SK-N-SH (cell line): ENCODE results near the gene NKAIN1. TPM values are rescaled to one million over a fixed set of nuclear protein-coding genes. Genes with fewer than 3 reads are reported as not detected.

Experiments used
- CTCF ChIA-PET: fragments of 300-600, 350-600 bp; formaldehyde crosslinking; extraction: SDS; loops from one replicate; lab custom pipeline; 2021; lab: Yijun Ruan, JAX
- POLR2A ChIA-PET: fragments of 350-600 bp; sonication (Branson Sonifier 250); formaldehyde crosslinking; extraction: SDS; loops from one replicate; lab custom pipeline; 2020; ENCODE audit warnings: antibody characterized with exemption, inconsistent platforms; lab: Yijun Ruan, JAX
- DNase-seq: peaks from one replicate; pipeline ENCODE4 v3.0.0; 2012
- H2AFZ ChIP-seq: fragments of 200-600 bp; sonication (generic); 2 replicates; pipeline ENCODE4 v1.8.1; 2016; ENCODE audit warnings: antibody characterized with exemption, mild to moderate bottlenecking, low read depth
- H3F3A ChIP-seq: fragments of 200-600 bp; sonication (generic); replicated peaks from 2 replicates; pipeline ENCODE3; 2016; ENCODE audit warnings: antibody characterized with exemption, mild to moderate bottlenecking; ENCODE audit not compliant: insufficient read depth
- H3K27ac ChIP-seq, 2 experiments: fragments of 200-500 bp in 1 of 2; fragments of 200-600 bp in 1 of 2; sonication (Bioruptor generic) in 1 of 2; sonication (generic), shearing (Covaris generic) in 1 of 2; 2 replicates each; pipeline versions ENCODE4 v1.5.1 to v1.6.1; 2014 to 2016; ENCODE audit warnings: low read depth in 2 of 2, inconsistent platforms in 1 of 2, low read length in 1 of 2, mild to moderate bottlenecking in 1 of 2, mixed read lengths in 1 of 2
- H3K27me3 ChIP-seq: fragments of 200-600 bp; sonication (generic), shearing (Covaris generic); 2 replicates; pipeline ENCODE4 v1.6.1; 2016; ENCODE audit warnings: mixed run types; ENCODE audit not compliant: insufficient read depth
- H3K36me3 ChIP-seq, 2 experiments: fragments of 200-500 bp in 1 of 2; fragments of 200-600 bp in 1 of 2; sonication (Bioruptor generic) in 1 of 2; sonication (generic) in 1 of 2; replicated peaks in 1 of 2; 2 replicates each; pipeline versions ENCODE3 to v1.5.1; 2014 to 2016; ENCODE audit warnings: low read length in 1 of 2, mild to moderate bottlenecking in 1 of 2; ENCODE audit not compliant: insufficient read depth in 2 of 2, control insufficient read depth in 1 of 2
- H3K4me1 ChIP-seq, 2 experiments: fragments of 200-500 bp in 1 of 2; fragments of 200-600 bp in 1 of 2; sonication (Bioruptor generic) in 1 of 2; sonication (generic), shearing (Covaris generic) in 1 of 2; 2 replicates each; pipeline versions ENCODE4 v1.5.1 to v1.6.1; 2014 to 2016; ENCODE audit warnings: low read depth in 1 of 2, low read length in 1 of 2, mixed run types in 1 of 2; ENCODE audit not compliant: insufficient read depth in 2 of 2, control insufficient read depth in 1 of 2
- H3K4me2 ChIP-seq: fragments of 200-600 bp; sonication (generic), shearing (Covaris generic); 2 replicates; pipeline ENCODE4 v1.6.1; 2017; ENCODE audit warnings: mixed run types
- H3K4me3 ChIP-seq, 2 experiments: fragments of 200-500 bp in 1 of 2; fragments of 200-600 bp in 1 of 2; sonication (Bioruptor generic) in 1 of 2; sonication (generic), shearing (Covaris generic) in 1 of 2; 2 replicates each; pipeline versions ENCODE4 v1.5.1 to v1.8.1; 2014 to 2016; ENCODE audit warnings: low read depth in 2 of 2, inconsistent platforms in 1 of 2, low read length in 1 of 2, mild to moderate bottlenecking in 1 of 2, mixed read lengths in 1 of 2, moderate library complexity in 1 of 2
- H3K79me2 ChIP-seq: fragments of 200-600 bp; sonication (generic); 2 replicates; pipeline ENCODE4 v1.8.1; 2017; ENCODE audit warnings: mild to moderate bottlenecking; ENCODE audit not compliant: insufficient read depth
- H3K9ac ChIP-seq: fragments of 200-600 bp; sonication (generic); 2 replicates; pipeline ENCODE4 v1.6.1; 2017; ENCODE audit warnings: mixed run types
- H3K9me2 ChIP-seq: fragments of 200-600 bp; sonication (generic); 2 replicates; pipeline ENCODE4 v1.6.1; 2017; ENCODE audit warnings: mixed run types
- H3K9me3 ChIP-seq: fragments of 200-600 bp; sonication (generic); 2 replicates; pipeline ENCODE4 v1.6.1; 2017; ENCODE audit warnings: mixed run types, mild to moderate bottlenecking, moderate library complexity
- H4K20me1 ChIP-seq: fragments of 200-600 bp; sonication (generic); 2 replicates; pipeline ENCODE4 v1.6.1; 2017; ENCODE audit warnings: mild to moderate bottlenecking, mixed run types; ENCODE audit not compliant: insufficient read depth
- CHD2 ChIP-seq: fragments of 150-350 bp; IDR thresholded peaks from 2 replicates; pipeline ENCODE4 v1.6.1; 2018; ENCODE audit warnings: low read length; ENCODE audit not compliant: partially characterized antibody
- CTCF ChIP-seq: fragments of 200-600 bp; sonication (generic); IDR thresholded peaks from 2 replicates; pipeline ENCODE4 v1.6.1; 2017; ENCODE audit warnings: antibody characterized with exemption, mild to moderate bottlenecking, moderate library complexity
- ELF1 ChIP-seq: IDR thresholded peaks from 2 replicates; pipeline ENCODE4 v1.4.0; 2012
- EP300 ChIP-seq, 2 experiments: IDR thresholded peaks; 2 replicates each; pipeline versions ENCODE4 v1.4.0 to v1.6.1; 2012; ENCODE audit warnings: borderline replicate concordance in 1 of 2, low read depth in 1 of 2, low read length in 1 of 2
- EZH2phosphoT487 ChIP-seq: fragments of 200-600 bp; sonication (generic); IDR thresholded peaks from 2 replicates; pipeline ENCODE4 v1.6.1; 2017; ENCODE audit warnings: low read depth, mixed run types, mild to moderate bottlenecking, antibody characterized with exemption, moderate library complexity, borderline replicate concordance
- FOSL2 ChIP-seq: IDR thresholded peaks from 2 replicates; pipeline ENCODE4 v1.4.0; 2012; ENCODE audit warnings: low read depth, mild to moderate bottlenecking, moderate library complexity, borderline replicate concordance
- FOXM1 ChIP-seq: IDR thresholded peaks from 2 replicates; pipeline ENCODE4 v1.4.0; 2012; ENCODE audit warnings: low read depth, mild to moderate bottlenecking
- GABPA ChIP-seq: IDR thresholded peaks from 2 replicates; pipeline ENCODE4 v1.4.0; 2012; ENCODE audit warnings: low read depth, mild to moderate bottlenecking
- JUND ChIP-seq: IDR thresholded peaks from 2 replicates; pipeline ENCODE4 v1.4.0; 2012
- MAX ChIP-seq: IDR thresholded peaks from 2 replicates; pipeline ENCODE4 v1.4.0; 2012; ENCODE audit warnings: low read depth
- MEF2A ChIP-seq: IDR thresholded peaks from 2 replicates; pipeline ENCODE4 v1.4.0; 2012; ENCODE audit warnings: low read depth, borderline replicate concordance
- MXI1 ChIP-seq: IDR thresholded peaks from 2 replicates; pipeline ENCODE4 v1.6.1; 2012; ENCODE audit warnings: mild to moderate bottlenecking, low read depth, low read length, improper control_type of control experiment
- NRF1 ChIP-seq: IDR thresholded peaks from 2 replicates; pipeline ENCODE4 v1.6.1; 2012; ENCODE audit warnings: low read depth, mild to moderate bottlenecking, low read length
- PBX3 ChIP-seq: IDR thresholded peaks from 2 replicates; pipeline ENCODE4; 2012
- POLR2AphosphoS5 ChIP-seq: IDR thresholded peaks from 2 replicates; pipeline ENCODE4 v1.6.1; 2012; ENCODE audit warnings: low read depth, low read length
- RAD21 ChIP-seq: IDR thresholded peaks from 2 replicates; pipeline ENCODE4 v1.6.1; 2012; ENCODE audit warnings: mild to moderate bottlenecking, low read length
- RCOR1 ChIP-seq: fragments of 150-350 bp; IDR thresholded peaks from 2 replicates; pipeline ENCODE4 v1.6.1; 2017; ENCODE audit warnings: antibody characterized with exemption, low read length
- RXRA ChIP-seq: IDR thresholded peaks from 2 replicates; pipeline ENCODE4 v1.4.0; 2012; ENCODE audit warnings: low read depth, mild to moderate bottlenecking, borderline replicate concordance
- SMC3 ChIP-seq: IDR thresholded peaks from 2 replicates; pipeline ENCODE4 v1.6.1; 2012; ENCODE audit warnings: low read depth, low read length, improper control_type of control experiment
- TAF1 ChIP-seq: IDR thresholded peaks from 2 replicates; pipeline ENCODE4 v1.6.1; 2012; ENCODE audit warnings: low read depth, mild to moderate bottlenecking, low read length, moderate library complexity, borderline replicate concordance
- TCF12 ChIP-seq: IDR thresholded peaks from 2 replicates; pipeline ENCODE4 v1.4.0; 2012
- TEAD4 ChIP-seq: IDR thresholded peaks from 2 replicates; pipeline ENCODE4 v1.4.0; 2012; ENCODE audit warnings: mild to moderate bottlenecking, borderline replicate concordance; ENCODE audit not compliant: insufficient read depth
- USF1 ChIP-seq: IDR thresholded peaks from 2 replicates; pipeline ENCODE4 v1.4.0; 2012; ENCODE audit warnings: low read depth, borderline replicate concordance
- USF2 ChIP-seq: fragments of 150-350 bp; IDR thresholded peaks from 2 replicates; pipeline ENCODE4 v1.6.1; 2017; ENCODE audit warnings: antibody characterized with exemption, low read length, low read depth, borderline replicate concordance
- WGBS: methylation state at CpG from one replicate; pipeline ENCODE4 v1.1.6; 2017; ENCODE audit warnings: low lambda C conversion rate; 5-methylcytosine and 5-hydroxymethylcytosine counted together
- polyA plus RNA-seq, 3 experiments: library from polyadenylated mRNA; depleted of rRNA; stranded (reverse); fragments of >200 nt; gene quantifications; 2 replicates each; pipeline ENCODE4 v1.2.3, GENCODE V29; 2012

NKAIN1 gene
- polyA plus RNA-seq, 1 of the 3 experiments (the other 2 are of a cell fraction) = 0.54 TPM

GRCh38 chr1:31264790-31265386 lies 25.2 kb upstream of the NKAIN1 start:
- Histone ChIP-seq H3K9me3 (no peaks in the 10 kb centered on the region), H3K4me3 (no peak overlapping the region), H4K20me1 (no peaks in the 10 kb centered on the region), H3K27me3 (no peaks in the 10 kb centered on the region), H3K27ac (no peak overlapping the region), H3K4me2 (no peak overlapping the region), H3K79me2 (no peaks in the 10 kb centered on the region), H3K9me2 (no peaks in the 10 kb centered on the region), H3K9ac (no peak overlapping the region), H2AFZ (no peak overlapping the region), H3K4me1 (no peaks in the 10 kb centered on the region), H3F3A (no peaks in the 10 kb centered on the region), H3K36me3 (peaks cover 63 to 89% of the 10 kb centered on the region in 2 experiments)
- POLR2A ChIA-PET = interaction anchor here (0.5 kb wide), 1 partner anchor 49 kb away, joined by 3 read pairs; no protein-coding TSS in a partner anchor
- 80% methylated on average over 1 of the region's 1 CpG for WGBS
- CTCF ChIA-PET = interaction anchor here (1.1 to 3.9 kb wide), 5 partner anchors 8 to 157 kb away, joined by 3 to 27 read pairs (median 5); no protein-coding TSS in a partner anchor
- no peak for TF ChIP-seq NRF1
- no peak for TF ChIP-seq GABPA
- no peak for TF ChIP-seq ELF1
- TF ChIP-seq PBX3 = no peak
- TF ChIP-seq EZH2phosphoT487 = no peak
- TF ChIP-seq MXI1 = no peak
- no peak for TF ChIP-seq SMC3
- TF ChIP-seq CHD2 = no peak
- no peak for TF ChIP-seq TCF12
- no peak for TF ChIP-seq EP300 (IDR thresholded peaks at IDR 0.05; ENCODE audit: borderline replicate concordance in 1 of 2, low read depth in 1 of 2, low read length in 1 of 2)
- TF ChIP-seq RCOR1 = no peak
- TF ChIP-seq USF2 = no peak
- no peak for TF ChIP-seq RAD21
- DNase-seq = no peak

- Histone ChIP-seq H3K9me3 (no peaks in the 10 kb centered on the region), H3K4me2 (no peak overlapping the region), H3F3A (no peaks in the 10 kb centered on the region), H3K36me3 (peaks cover 60 to 86% of the 10 kb centered on the region in 2 experiments)
- no peak for TF ChIP-seq EZH2phosphoT487
- no peak for TF ChIP-seq EP300 (IDR thresholded peaks at IDR 0.05; ENCODE audit: borderline replicate concordance in 1 of 2, low read depth in 1 of 2, low read length in 1 of 2)
- TF ChIP-seq TAF1 = no peak
- TF ChIP-seq MEF2A = no peak
- TF ChIP-seq SMC3 = no peak
- no peak for TF ChIP-seq RXRA
- TF ChIP-seq TEAD4 = no peak
- TF ChIP-seq MXI1 = no peak
- no peak for TF ChIP-seq JUND
- no peak for TF ChIP-seq FOXM1
- no peak for TF ChIP-seq USF1
- TF ChIP-seq MAX = no peak
- no peak for TF ChIP-seq CTCF
- no peak for TF ChIP-seq CHD2
- no peak for TF ChIP-seq FOSL2
- no peak for TF ChIP-seq GABPA
- TF ChIP-seq POLR2AphosphoS5 = no peak
- TF ChIP-seq, all 33 proteins: peak for 0
- CTCF ChIA-PET = interaction anchor here (1.1 to 3.9 kb wide), 4 partner anchors 10 to 158 kb away, joined by 3 to 27 read pairs (median 6); no protein-coding TSS in a partner anchor
- Histone ChIP-seq H3K9ac (no peak overlapping the region), H3K27me3 (no peaks in the 10 kb centered on the region), H3K27ac (no peak overlapping the region), H2AFZ (no peak overlapping the region), H4K20me1 (no peaks in the 10 kb centered on the region), H3K79me2 (no peaks in the 10 kb centered on the region), H3K4me3 (no peak overlapping the region), H3K4me1 (no peaks in the 10 kb centered on the region), H3K9me2 (no peaks in the 10 kb centered on the region)
- 97% methylated on average over 3 of the region's 3 CpGs for WGBS
- no peak for DNase-seq
- POLR2A ChIA-PET = no interaction called here
Measured at GRCh38 chr1:31263408-31263807, 23.7 kb upstream of the NKAIN1 start.
